Astrocyte of the spinal cord (primary cell): ENCODE measurements around the gene CAPN14.
"Not testable (repeated sequence)": the region's sequence is repeated elsewhere in the genome, so short reads cannot be mapped to it uniquely, and the experiment has no call there.

ENCODE experiments used
- DNase-seq: peaks from one replicate; pipeline ENCODE4 v3.0.0; 2011; ENCODE audit warnings: low read depth, low spot score
- H3K4me3 ChIP-seq: 2 replicates; pipeline ENCODE4 v1.5.1; 2011; ENCODE audit warnings: low read depth, mild to moderate bottlenecking, low read length, moderate library complexity
- CTCF ChIP-seq: IDR thresholded peaks from 2 replicates; pipeline ENCODE4 v1.5.1; 2012; ENCODE audit warnings: low read depth, mild to moderate bottlenecking, low read length, inconsistent platforms
- in situ Hi-C: cut with HindIII; loops from 2 replicates; pipeline ENCODE4 v1.10.0; 2017; ENCODE audit warnings: low sequenced_read_pairs

The CAPN14 gene

DNA sequence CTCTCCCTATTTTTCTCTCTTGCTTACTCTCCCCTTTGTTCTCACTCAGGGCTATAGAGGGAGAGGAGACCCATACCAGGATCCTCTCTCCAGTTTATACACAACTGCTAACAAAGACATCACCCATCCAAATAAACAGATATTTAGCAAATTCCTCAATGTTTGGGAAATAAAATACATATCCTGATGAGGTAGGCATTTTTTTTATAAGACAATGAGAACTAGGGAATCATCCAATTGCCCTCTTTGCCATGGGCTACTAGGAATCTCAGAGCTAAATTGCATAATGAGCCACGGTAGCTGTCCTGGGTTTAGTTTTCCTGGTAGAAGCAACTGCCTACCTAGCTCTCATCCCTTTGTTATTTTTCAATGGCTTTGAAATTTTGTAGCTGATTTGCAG is 27.1 kb downstream of the CAPN14 start:
- no peak for DNase-seq
- no peak for TF ChIP-seq CTCF
- H3K4me3 ChIP-seq = no peak overlapping the region
- in situ Hi-C loops = no loop called here

DNA sequence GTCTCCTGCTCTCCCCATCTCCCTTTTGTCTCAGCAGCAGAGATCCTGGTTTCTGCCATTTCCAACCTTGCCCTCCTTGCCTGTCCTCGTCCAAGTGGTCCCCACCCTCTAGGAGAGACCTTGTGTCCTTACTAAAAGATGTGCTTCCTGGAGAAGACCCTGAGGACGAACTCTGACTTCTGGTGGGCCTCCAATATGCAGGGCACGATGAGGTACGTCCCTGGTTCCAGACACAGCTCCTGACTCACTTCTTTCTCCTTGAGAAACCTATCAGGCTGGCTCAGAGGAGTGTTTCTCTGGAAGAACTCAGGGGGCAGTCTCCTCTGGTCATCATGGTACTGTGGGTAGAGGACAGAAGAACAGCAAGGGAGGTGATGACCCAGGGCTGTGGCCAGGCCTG is 28.2 kb downstream of the CAPN14 start:
- no peak for TF ChIP-seq CTCF
- no peak overlapping the region for H3K4me3 ChIP-seq
- in situ Hi-C loops = no loop called here
- DNase-seq = no peak

DNA sequence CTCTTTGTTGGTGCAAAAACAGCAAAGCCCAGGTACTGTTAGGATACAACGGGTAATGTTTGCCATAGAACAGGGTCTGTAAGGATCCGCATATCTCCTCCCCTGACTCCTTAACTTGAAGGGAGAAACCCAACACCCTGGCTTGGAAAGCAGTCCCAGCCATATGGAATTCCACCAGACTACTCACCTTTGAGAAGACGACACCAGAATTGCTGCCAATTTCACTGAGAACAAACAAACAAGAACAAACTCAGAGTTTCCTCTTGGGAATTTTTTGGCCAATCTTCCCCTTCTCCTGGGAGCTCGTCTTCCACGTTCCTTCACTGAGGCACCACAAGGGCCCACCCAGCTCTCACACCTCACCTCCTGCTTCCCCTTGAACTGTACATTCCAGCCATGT is 29.2 kb downstream of the CAPN14 start:
- no peak for TF ChIP-seq CTCF
- no peak for DNase-seq
- H3K4me3 ChIP-seq = no peak overlapping the region
- in situ Hi-C loops = no loop called here

DNA sequence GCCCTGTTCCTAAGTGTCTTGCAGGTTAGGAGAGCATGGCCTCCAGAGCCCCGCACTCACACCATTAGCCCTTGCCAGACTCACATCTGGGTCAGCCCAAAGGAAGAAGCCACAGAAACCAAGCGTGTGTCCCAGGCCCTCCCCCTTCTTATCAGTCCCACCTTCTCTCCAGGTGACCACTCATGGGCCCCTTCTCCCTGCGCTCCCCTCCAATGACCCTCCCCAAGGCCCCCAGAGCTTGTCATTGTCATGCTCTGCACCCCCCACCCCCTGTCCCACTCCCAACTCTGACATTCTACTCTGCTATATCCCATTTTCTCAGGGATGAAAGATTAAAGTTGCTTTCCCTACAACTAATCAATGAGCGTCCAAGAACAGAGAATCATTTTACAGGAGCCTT is 30.1 kb downstream of the CAPN14 start:
- H3K4me3 ChIP-seq = no peak overlapping the region
- in situ Hi-C loops = no loop called here
- no peak for TF ChIP-seq CTCF
- DNase-seq = no peak

DNA sequence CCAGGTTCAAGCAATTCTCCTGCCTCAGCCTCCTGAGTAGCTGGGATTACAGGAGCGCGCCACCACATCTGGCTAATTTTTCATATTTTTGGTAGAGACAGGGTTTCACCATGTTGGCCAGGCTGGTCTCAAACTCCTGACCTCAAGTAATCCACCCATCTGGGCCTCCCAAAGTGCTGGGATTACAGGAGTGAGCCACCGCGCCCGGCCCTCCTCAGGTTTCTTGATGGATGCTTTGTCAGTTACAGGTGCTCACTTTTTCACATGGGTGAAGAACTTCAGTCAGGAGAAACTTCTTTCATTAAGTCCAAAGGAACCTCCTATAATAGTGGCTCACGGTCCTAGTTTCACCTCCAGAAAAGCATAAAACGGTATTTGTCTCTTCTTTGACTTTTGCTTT is 33.3 kb downstream of the CAPN14 start:
- in situ Hi-C loops, H3K4me3 ChIP-seq, DNase-seq: not testable (repeated sequence)

DNA sequence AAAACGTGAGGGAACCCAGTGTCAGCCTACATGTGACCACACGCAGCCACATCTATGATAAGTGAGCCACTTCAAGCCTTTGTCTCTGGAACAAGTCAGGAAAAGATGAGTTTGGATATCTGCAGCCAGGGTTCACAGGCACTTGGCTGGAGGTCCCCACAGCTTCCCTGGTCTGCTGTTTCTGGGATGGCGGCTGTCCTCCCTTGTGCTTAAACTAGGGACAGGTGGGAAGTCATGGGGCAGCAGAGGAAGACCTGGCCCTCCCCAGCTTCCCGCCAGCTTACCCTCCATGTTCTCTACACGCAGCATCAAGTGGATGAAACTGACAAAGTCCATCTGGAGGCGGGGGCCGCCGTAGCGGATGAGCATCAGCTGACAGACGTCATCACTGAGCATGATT is 40.6 kb downstream of the CAPN14 start:
- in situ Hi-C loops = no loop called here
- DNase-seq = no peak
- no peak for TF ChIP-seq CTCF
- no peak overlapping the region for H3K4me3 ChIP-seq

- no peak for DNase-seq
- in situ Hi-C loops = no loop called here
- H3K4me3 ChIP-seq = no peak overlapping the region
- no peak for TF ChIP-seq CTCF
Observed at GRCh38 chr2:31171142-31171541, 46.2 kb downstream of the CAPN14 start.
